HG03439 (cell line): ENCODE data around the gene RPTOR.

Experiments
- ATAC-seq: cut with Tn5 transposase; IDR thresholded peaks from one replicate; pipeline ENCODE4 v1.9.1; 2021; ENCODE audit warnings: mild to moderate bottlenecking, moderate library complexity; ENCODE audit not compliant: unreplicated experiment

The RPTOR gene

GRCh38 chr17:80852476-80853015 lies 307.9 kb downstream of the RPTOR start:
- no peak for ATAC-seq

- ATAC-seq: no peak
Measured at GRCh38 chr17:80853076-80853475, 308.4 kb downstream of the RPTOR start.

GRCh38 chr17:80854220-80854619 lies 309.6 kb downstream of the RPTOR start:
- no peak for ATAC-seq

- no peak for ATAC-seq
Measured at GRCh38 chr17:80855196-80855947, 310.7 kb downstream of the RPTOR start.

GRCh38 chr17:80855948-80856862 lies 311.6 kb downstream of the RPTOR start:
- no peak for ATAC-seq

- no peak for ATAC-seq
Measured at GRCh38 chr17:80856863-80857755, 312.5 kb downstream of the RPTOR start.

- no peak for ATAC-seq
Measured at GRCh38 chr17:80857756-80858171, 313.1 kb downstream of the RPTOR start.

GRCh38 chr17:80858301-80859001 lies 313.8 kb downstream of the RPTOR start:
- no peak for ATAC-seq

- ATAC-seq: no peak
Measured at GRCh38 chr17:80859002-80859941, 314.6 kb downstream of the RPTOR start.

GRCh38 chr17:80860101-80860671 lies 315.5 kb downstream of the RPTOR start:
- ATAC-seq: no peak

GRCh38 chr17:80860703-80861417 lies 316.2 kb downstream of the RPTOR start:
- no peak for ATAC-seq

- no peak for ATAC-seq
Measured at GRCh38 chr17:80861418-80861815, 316.8 kb downstream of the RPTOR start.

- no peak for ATAC-seq
Measured at GRCh38 chr17:80861892-80862291, 317.3 kb downstream of the RPTOR start.

GRCh38 chr17:80862481-80862961 lies 317.9 kb downstream of the RPTOR start:
- ATAC-seq: no peak

GRCh38 chr17:80862978-80863377 lies 318.3 kb downstream of the RPTOR start:
- ATAC-seq: no peak

GRCh38 chr17:80863626-80864025 lies 319.0 kb downstream of the RPTOR start:
- no peak for ATAC-seq

GRCh38 chr17:80864751-80865150 lies 320.1 kb downstream of the RPTOR start:
- ATAC-seq: no peak
